Effector CD8-positive, alpha-beta T cell (primary cell): ENCODE measurements around the gene ARID3B.
"Not testable (repeated sequence)": the region's sequence is repeated elsewhere in the genome, so short reads cannot be mapped to it uniquely, and the experiment has no call there.

ENCODE experiments used
- DNase-seq: peaks from one replicate; lab custom pipeline; 2025; lab: John Stamatoyannopoulos, UW

ARID3B gene

GRCh38 chr15:74568594-74568993 is 27.6 kb downstream of the ARID3B start:
- no peak for DNase-seq

GRCh38 chr15:74569731-74570070 is 28.7 kb downstream of the ARID3B start:
- no peak for DNase-seq

- DNase-seq: no peak
Observed at GRCh38 chr15:74571191-74571590, 30.2 kb downstream of the ARID3B start.

- DNase-seq: no peak
Observed at GRCh38 chr15:74573987-74574386, 33.0 kb downstream of the ARID3B start.

- no peak for DNase-seq
Observed at GRCh38 chr15:74578496-74578994, 37.5 kb downstream of the ARID3B start.

GRCh38 chr15:74579001-74579400 is 38.0 kb downstream of the ARID3B start:
- DNase-seq: no peak

GRCh38 chr15:74580538-74581350 is 39.7 kb downstream of the ARID3B start:
- DNase-seq: no peak

GRCh38 chr15:74584204-74584603 is 43.2 kb downstream of the ARID3B start:
- no peak for DNase-seq

GRCh38 chr15:74584779-74585178 is 43.8 kb downstream of the ARID3B start:
- DNase-seq: no peak

GRCh38 chr15:74585191-74585590 is 44.2 kb downstream of the ARID3B start:
- no peak for DNase-seq

- no peak for DNase-seq
Observed at GRCh38 chr15:74585857-74586256, 44.8 kb downstream of the ARID3B start.

- DNase-seq: no peak
Observed at GRCh38 chr15:74589826-74590225, 48.8 kb downstream of the ARID3B start.

GRCh38 chr15:74592222-74592621 is 51.2 kb downstream of the ARID3B start:
- no peak for DNase-seq

- DNase-seq: no peak
Observed at GRCh38 chr15:74593122-74593521, 52.1 kb downstream of the ARID3B start.

- no peak for DNase-seq
Observed at GRCh38 chr15:74594455-74594854, 53.4 kb downstream of the ARID3B start.

GRCh38 chr15:74595271-74595670 is 54.3 kb downstream of the ARID3B start:
- DNase-seq: no peak

GRCh38 chr15:74596736-74597135 is 55.7 kb downstream of the ARID3B start:
- not testable (repeated sequence) for DNase-seq

GRCh38 chr15:74597146-74597705 is 56.2 kb downstream of the ARID3B start:
- not testable (repeated sequence) for DNase-seq

- peak; percentile 84 for DNase-seq
Observed at GRCh38 chr15:74598126-74598842, 57.3 kb downstream of the ARID3B start.

- no peak for DNase-seq
Observed at GRCh38 chr15:74599156-74599555, 58.1 kb downstream of the ARID3B start.

GRCh38 chr15:74603026-74603788 is 62.2 kb downstream of the ARID3B start:
- no peak for DNase-seq
